ENCODE measurements around the gene CTSK. TPM values are rescaled to one million over a fixed set of nuclear protein-coding genes. Genes with fewer than 3 reads are reported as not detected.

CTSK gene
- total and polyA plus RNA-seq, 2 experiments from 2014 or later = 2.0 to 3.8 TPM

DNA sequence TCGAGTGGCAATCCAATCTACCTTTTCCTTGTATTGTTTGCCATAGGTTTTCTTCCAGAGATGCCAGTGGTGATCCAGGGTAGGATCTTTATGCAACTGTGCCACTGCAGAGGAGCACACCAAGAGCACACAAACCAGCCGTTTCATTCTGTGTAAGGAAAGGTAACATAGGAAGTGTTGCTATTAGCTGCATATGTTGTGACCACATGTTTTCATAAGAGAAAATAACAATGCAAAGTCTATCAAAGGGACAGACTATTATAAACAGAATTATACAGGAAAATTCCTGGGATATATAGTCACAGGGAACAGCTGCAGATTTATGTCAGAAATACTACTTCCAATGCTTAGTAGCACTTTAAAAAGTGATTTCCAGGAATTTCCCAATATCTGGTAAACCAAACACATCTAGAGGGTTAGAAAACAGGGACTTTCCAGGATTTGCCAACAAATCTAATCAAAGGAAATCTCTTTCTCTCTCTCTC, 43.4 kb downstream of the CTSK start:
- Histone ChIP-seq H3K27me3 (no peaks in the 10 kb centered on the region), H3K4me3 (no peak overlapping the region), H3K27ac (no peak overlapping the region), H3K9me3 (ENCODE audit: low read depth) (no peaks in the 10 kb centered on the region), H3K4me1 (ENCODE audit: low read depth) (no peaks in the 10 kb centered on the region), H3K36me3 (no peaks in the 10 kb centered on the region)
- DNase-seq (ENCODE audit: low read depth in 1 of 2, low spot score in 1 of 2) = peak in 1 of 2 donors; percentile 66
- TF ChIP-seq, protein P1, sequence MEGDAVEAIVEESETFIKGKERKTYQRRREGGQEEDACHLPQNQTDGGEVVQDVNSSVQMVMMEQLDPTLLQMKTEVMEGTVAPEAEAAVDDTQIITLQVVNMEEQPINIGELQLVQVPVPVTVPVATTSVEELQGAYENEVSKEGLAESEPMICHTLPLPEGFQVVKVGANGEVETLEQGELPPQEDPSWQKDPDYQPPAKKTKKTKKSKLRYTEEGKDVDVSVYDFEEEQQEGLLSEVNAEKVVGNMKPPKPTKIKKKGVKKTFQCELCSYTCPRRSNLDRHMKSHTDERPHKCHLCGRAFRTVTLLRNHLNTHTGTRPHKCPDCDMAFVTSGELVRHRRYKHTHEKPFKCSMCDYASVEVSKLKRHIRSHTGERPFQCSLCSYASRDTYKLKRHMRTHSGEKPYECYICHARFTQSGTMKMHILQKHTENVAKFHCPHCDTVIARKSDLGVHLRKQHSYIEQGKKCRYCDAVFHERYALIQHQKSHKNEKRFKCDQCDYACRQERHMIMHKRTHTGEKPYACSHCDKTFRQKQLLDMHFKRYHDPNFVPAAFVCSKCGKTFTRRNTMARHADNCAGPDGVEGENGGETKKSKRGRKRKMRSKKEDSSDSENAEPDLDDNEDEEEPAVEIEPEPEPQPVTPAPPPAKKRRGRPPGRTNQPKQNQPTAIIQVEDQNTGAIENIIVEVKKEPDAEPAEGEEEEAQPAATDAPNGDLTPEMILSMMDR (IDR thresholded peaks at IDR 0.05; ENCODE audit: low read depth, low read length) = no peak

DNA sequence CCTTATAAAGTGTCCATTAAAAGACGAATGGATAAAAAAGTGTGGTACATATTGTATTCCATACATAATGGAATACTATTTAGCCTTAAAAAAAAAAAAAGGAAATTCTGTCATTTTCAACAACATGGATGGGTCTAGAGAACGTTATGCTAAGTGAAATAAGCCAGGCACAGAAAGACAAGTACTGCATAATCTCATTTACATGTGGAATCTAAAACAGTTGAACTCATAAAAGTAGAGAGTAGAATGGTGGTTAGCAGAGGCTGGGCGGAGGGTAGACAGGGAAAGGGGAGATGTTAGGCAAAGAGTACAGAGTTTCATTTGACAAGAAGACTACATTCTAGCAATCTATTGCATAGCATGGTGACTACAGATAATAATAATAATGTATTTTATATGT, 45.0 kb downstream of the CTSK start:
- no peak overlapping the region for H3K27ac ChIP-seq
- H3K4me1 ChIP-seq (ENCODE audit: low read depth) = no peaks in the 10 kb centered on the region
- H3K36me3 ChIP-seq = no peaks in the 10 kb centered on the region
- H3K27me3 ChIP-seq = no peaks in the 10 kb centered on the region
- no peaks in the 10 kb centered on the region for H3K9me3 ChIP-seq (ENCODE audit: low read depth)
- no peak overlapping the region for H3K4me3 ChIP-seq
- TF ChIP-seq, protein P1 (IDR thresholded peaks at IDR 0.05; ENCODE audit: low read depth, low read length) = no peak
- no peak for DNase-seq (ENCODE audit: low read depth in 1 of 2, low spot score in 1 of 2)

DNA sequence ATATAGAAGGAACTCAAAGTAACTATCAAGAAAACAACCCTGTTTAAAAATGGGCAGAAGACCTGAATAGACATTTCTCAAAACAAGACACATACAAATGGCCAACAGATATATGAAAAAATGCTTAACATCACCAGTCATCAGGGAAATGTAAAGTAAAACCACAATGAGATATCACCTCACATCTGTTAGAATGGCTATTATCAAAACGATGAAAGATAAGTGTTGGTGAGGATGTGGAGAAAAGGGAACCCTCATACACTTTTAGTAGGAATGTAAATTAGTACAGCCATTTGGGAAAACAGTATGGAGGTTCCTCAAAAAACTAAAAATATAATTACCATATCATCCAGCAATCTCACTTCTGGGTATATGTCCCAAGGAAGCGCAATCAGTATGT, 45.5 kb downstream of the CTSK start:
- TF ChIP-seq, protein P1 (IDR thresholded peaks at IDR 0.05; ENCODE audit: low read depth, low read length) = no peak
- Histone ChIP-seq H3K27me3 (no peaks in the 10 kb centered on the region), H3K4me3 (no peak overlapping the region), H3K9me3 (ENCODE audit: low read depth) (no peaks in the 10 kb centered on the region), H3K27ac (no peak overlapping the region), H3K36me3 (no peaks in the 10 kb centered on the region), H3K4me1 (ENCODE audit: low read depth) (no peaks in the 10 kb centered on the region)
- DNase-seq (ENCODE audit: low read depth in 1 of 2, low spot score in 1 of 2) = no peak

DNA sequence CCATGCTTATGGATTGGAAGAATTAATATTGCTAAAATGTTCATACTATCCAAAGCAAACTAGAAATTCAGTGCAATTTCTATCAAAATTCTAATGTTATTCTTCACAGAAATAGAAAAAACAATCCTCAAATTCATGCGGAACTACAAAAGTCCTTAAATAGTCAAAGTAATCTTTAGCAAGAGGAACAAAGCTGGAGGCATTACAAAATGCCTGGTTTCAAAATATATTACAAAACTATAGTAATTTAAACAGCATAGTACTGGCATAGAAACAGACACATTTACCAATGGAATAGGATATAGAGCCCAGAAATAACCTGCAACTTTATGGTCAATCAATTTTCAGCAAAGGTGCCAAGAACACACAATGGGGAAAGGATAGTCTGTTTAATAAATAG, 46.3 kb downstream of the CTSK start:
- Histone ChIP-seq H3K9me3 (ENCODE audit: low read depth) (no peaks in the 10 kb centered on the region), H3K4me3 (no peak overlapping the region), H3K27me3 (no peaks in the 10 kb centered on the region), H3K36me3 (no peaks in the 10 kb centered on the region), H3K27ac (no peak overlapping the region), H3K4me1 (ENCODE audit: low read depth) (no peaks in the 10 kb centered on the region)
- no peak for DNase-seq (ENCODE audit: low read depth in 1 of 2, low spot score in 1 of 2)
- TF ChIP-seq, protein P1 (IDR thresholded peaks at IDR 0.05; ENCODE audit: low read depth, low read length) = no peak

- Histone ChIP-seq H3K4me3 (no peak overlapping the region), H3K9me3 (ENCODE audit: low read depth) (no peaks in the 10 kb centered on the region), H3K27me3 (no peaks in the 10 kb centered on the region), H3K27ac (no peak overlapping the region), H3K4me1 (ENCODE audit: low read depth) (peaks cover 8% of the 10 kb centered on the region), H3K36me3 (no peaks in the 10 kb centered on the region)
- TF ChIP-seq, protein P1 (IDR thresholded peaks at IDR 0.05; ENCODE audit: low read depth, low read length) = no peak
- DNase-seq (ENCODE audit: low read depth in 1 of 2, low spot score in 1 of 2) = no peak
Observed at GRCh38 chr1:150760013-150760412, 48.0 kb downstream of the CTSK start.

GRCh38 chr1:150753416-150753815, 54.6 kb downstream of the CTSK start:
- no peak for DNase-seq (ENCODE audit: low read depth in 1 of 2, low spot score in 1 of 2)
- no peak overlapping the region for H3K4me3 ChIP-seq
- H3K27me3 ChIP-seq = no peaks in the 10 kb centered on the region
- no peak overlapping the region for H3K27ac ChIP-seq
- peaks cover 8% of the 10 kb centered on the region for H3K4me1 ChIP-seq (ENCODE audit: low read depth)
- H3K36me3 ChIP-seq = no peaks in the 10 kb centered on the region
- no peaks in the 10 kb centered on the region for H3K9me3 ChIP-seq (ENCODE audit: low read depth)
- TF ChIP-seq, protein P1 (IDR thresholded peaks at IDR 0.05; ENCODE audit: low read depth, low read length) = no peak
